Stimulated activated naive CD4-positive, alpha-beta T cell (primary cell): ENCODE measurements around the gene CHRNB4.
A peak's percentile ranks its signal among the peaks of the same experiment; 100 is the strongest.
"Not testable (repeated sequence)": the region's sequence is repeated elsewhere in the genome, so short reads cannot be mapped to it uniquely, and the experiment has no call there.

Source experiments
- DNase-seq, 6 experiments: peaks; one replicate each; lab custom pipeline; 2025; lab: John Stamatoyannopoulos, UW

Gene CHRNB4, protein sequence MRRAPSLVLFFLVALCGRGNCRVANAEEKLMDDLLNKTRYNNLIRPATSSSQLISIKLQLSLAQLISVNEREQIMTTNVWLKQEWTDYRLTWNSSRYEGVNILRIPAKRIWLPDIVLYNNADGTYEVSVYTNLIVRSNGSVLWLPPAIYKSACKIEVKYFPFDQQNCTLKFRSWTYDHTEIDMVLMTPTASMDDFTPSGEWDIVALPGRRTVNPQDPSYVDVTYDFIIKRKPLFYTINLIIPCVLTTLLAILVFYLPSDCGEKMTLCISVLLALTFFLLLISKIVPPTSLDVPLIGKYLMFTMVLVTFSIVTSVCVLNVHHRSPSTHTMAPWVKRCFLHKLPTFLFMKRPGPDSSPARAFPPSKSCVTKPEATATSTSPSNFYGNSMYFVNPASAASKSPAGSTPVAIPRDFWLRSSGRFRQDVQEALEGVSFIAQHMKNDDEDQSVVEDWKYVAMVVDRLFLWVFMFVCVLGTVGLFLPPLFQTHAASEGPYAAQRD

DNA sequence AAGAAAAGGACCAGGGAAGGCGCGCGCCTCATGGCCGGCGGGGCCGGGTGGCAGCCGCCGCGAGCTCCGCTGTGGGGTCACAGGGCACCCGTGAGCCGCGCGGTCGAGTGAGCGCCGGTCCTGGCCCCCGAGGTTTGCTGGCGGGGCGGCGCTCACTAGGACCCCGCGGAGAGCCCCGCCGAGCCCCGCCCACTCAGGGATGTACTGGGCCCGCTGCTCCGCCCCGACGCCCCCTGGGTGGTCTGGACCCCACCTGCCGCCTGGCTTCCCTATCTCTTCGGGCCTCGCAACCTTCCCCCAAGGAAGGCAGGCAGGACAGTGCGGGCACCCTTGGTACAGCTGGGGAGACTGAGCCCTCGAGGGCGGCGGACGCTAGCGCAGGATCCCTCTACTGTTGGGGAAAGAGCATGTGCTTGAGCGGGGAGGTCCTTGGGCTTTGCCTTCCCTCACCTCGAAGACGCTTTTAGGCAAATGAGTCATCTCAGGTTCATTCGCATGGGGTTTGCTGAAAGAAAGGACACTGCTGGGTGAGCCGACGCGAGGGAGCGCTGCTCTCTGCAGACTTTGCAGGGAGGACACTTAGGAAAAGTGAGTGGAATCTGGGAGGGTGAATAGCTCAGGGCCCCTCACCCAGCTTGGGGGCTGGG is at the start of gene CHRNB4:
Gene CHRNB4 (minus strand): TSS at position 109 of the 647 bp plus-strand sequence. CDS start 77 bp downstream, at position 32.
- DNase-seq = peak in 2 of 6 experiments; percentile 5 to 13

DNA sequence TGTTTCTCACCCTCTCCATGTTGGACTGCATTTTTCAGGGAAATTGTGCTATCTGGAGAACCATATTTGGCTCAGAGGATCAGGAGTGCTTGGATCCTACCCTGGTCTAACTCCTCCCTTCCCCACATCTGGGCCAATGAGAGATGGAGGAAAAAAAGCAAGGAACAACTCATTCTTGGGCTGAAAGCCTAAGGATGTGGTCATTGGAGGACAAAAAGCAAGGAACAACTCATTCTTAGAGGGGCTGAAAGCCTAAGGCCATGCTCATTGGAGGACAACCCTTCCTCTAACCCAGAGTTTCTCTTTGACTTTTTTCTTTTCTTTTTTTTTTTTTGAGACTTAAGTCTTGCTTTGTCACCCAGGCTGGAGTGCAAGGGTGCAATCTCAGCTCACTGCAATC is 48.6 kb upstream of the CHRNB4 start:
- no peak for DNase-seq

DNA sequence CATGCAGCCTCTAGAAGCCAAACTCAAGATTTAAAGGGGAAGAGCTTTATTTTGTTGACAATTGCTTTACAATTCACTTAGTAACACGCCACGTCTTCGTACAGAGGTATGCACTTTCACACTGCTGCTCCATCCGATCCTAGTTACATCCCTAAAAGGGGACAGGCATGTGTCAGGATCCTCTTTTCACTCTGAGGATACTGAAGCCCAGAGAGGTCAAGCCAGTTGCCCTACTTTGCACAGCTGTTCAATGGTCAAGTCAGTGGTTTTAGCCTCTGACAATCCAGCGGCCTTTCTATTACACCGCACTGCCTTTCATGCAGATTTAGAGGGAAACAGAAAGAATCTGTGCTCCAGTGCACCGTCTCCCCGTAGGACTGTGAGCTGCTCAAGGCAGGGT is 44.9 kb upstream of the CHRNB4 start:
- DNase-seq = no peak

DNA sequence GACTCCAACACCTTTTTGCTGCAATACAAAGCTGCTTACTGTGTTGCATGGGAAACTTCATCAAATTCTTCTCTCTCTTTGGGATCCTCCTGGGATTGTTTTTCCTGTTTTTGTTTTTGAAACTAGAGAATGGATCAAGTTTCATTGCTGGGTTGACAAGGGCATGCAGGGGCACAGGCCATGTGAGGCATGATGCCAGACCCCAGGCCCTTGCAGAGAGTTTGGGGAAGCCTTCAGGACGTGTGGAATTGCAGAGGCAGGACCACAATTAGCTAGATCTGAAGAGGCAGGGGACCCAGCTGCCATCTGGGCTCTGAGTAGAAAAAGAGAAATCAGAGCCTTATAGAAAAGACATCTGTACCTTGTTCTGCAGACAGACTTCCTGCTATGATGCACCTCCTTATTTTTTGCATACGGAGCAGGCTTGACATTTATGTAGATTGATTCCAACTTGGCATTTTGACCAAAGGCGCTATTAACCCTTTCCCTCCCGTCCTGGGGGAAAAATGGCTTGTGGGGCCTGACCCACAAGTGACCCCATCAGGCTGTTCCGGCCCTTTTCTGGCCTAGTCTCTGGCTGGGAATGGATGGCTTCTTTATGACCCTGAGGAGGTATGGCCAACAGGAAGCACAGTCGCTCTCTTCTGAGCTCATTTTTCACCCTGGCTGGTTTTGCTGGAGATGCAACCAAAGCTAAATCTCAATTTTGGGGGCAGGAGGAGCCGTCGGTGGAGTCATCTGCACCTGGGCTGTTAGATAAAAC is 44.3 kb upstream of the CHRNB4 start:
- peak in 1 of 6 experiments; percentile 3 for DNase-seq

DNA sequence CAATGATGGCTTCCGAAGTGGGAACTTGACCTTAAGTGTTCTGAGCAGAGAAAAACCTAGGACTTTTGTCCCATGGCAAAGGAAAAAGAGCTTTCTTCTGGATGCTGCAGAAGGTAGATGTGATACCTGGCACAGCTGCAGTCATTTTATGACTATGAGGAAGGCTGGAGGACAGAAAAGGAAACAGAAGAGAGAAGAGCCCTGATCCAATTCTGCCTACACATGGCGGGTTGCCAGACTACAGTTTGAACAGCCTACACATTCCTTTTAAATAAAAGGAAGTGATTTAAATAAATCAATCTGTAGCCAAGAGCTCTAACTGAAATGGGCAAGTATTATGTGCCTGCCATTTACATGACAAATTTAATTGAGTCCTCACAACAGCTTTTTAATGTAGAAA is 43.6 kb upstream of the CHRNB4 start:
- DNase-seq = no peak

DNA sequence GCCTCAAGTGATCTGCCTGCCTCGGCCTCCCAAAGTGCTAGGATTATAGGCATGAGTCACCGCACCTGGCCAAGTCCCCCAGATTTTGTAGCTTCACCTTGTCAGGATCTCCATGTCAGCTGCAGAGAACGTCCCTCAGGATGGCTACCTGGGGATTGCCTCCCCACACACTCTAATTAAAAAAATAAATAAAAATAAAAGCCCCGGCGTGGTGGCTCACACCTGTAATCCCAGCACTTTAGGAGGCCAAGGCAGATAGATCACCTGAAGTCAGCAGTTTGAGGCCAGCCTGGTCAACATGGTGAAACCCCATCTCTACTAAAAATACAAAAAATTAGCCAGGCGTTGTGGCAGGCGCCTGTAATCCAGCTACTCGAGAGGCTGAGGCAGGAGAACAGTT is 42.6 kb upstream of the CHRNB4 start:
- not testable (repeated sequence) for DNase-seq

DNA sequence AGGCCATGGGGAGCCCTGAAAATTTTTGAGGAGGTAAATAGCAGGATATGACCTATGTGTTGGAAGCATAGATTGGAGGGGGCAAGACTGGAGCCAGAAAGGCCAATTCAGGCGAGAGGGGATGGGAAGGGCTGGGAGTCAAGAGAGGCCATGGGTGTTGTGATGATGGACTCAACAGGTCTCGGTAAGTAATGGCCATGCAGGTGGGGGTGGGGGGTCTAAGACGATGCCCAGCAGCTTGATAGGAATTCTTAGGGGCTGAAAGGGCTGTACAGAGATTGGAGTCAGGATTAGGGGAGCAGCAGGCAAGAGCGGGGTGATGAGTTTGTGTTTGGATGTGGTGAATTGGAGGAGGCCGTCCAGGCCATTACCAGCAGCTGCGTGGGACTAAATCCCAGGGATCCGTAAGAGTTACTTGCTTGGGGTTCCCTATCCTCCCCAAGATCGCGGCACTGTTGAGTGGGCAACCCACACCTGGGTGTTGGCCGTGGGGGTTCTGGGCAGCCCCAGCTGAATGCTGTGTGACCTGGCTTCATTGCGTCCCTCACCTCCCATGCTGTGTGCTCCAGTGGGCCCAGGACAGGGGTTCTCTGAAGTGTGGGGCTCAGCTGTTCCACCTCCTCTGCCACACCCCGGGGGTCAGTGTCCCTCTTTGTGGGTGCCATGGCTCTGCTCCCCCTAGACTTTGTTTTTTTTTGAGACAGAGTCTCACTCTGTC is 41.8 kb upstream of the CHRNB4 start:
- DNase-seq = no peak

DNA sequence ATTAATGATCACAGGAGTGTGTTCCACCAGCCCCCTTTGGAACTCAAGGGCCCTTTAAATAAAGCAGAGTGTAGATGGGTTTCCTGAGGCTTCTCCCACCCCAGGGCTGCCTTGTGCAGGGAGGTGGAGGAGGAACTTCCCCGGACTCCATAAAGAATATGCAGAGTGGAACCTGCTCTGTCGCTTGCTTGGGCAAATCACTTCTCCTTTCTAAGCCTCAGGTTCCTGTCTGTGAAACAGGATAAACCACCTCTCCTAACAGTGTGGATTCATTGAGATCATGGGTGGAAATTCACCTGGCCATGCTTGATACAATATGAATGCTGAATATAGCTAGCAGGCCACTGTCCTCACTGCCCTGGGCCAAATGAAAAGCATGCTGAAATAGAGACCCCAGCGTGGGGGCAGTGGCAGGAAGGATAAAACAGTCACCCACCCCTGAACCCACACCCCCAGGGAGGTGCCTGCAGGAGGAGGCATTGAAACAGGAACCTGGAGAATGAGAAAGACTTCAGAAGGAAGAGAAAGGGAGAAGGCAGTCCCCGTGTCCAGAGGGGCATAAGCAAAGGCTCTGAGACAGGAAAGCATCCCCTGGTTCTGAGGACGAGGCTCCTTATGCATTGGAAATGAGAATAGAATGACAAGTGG is 41.1 kb upstream of the CHRNB4 start:
- no peak for DNase-seq

DNA sequence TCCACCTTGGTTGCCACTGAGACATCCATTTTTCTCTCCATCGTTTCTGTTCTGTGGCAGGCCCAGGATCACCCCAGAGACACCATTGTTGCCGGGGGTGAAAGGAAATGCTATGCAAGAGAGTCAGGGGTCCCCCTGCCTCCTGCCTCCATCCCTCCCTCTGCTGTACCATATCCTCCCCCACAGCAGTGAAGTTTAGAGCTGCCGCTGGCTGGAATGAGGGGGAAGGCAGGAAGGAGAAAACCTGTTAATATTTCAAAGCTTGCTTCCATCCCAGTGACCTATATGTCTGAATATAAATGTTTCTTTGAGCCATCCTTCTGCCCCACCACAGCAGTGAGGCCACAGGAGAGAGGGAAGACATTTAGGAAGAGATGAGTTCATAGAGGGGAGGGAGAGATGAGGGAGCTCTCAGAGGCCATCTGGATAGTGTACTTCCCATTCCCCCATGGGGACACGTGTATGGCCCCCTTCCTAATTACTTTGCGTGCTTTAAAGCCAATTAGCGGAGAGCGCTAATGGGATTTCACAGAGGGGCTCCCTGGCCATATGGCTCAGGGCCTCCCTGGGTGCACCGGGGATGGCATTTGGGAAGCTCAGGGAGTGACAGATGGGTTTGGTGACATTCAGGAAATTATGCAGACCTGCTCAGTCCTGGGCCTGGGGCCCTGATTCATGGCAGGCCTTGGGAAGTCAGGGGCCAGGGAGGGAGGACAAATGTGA is 40.4 kb upstream of the CHRNB4 start:
- no peak for DNase-seq

DNA sequence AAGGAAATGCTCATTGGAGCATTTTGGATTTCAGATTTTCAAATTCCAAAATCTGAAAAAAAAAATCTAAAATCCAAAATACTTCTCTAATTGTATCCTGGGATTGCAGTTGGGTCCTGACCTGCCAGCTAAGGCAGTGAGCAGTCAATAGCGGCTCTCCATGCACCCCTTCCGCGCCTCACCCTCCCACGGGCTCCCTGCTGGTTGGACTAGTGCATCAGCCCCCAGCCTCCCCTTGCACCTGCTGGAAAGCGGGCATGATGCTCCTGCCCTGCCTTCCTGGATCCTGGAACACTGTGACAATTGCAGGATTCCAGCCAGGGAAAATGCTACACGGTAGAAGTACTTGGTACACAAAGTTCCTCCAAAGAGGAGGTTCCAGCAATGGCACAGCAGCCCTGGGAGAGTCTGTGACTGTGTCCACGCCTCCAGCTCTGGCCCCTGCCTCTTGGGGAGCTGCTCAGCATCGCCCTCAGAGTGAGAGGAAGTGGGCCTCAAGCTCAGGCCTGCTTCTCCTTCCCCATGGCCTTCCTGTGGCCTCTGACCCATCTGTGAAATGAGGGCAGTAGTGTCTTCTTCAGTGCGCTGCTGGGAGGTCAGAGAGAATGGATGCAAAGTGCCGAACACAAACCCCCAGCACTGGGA is 39.5 kb upstream of the CHRNB4 start:
- DNase-seq = no peak

DNA sequence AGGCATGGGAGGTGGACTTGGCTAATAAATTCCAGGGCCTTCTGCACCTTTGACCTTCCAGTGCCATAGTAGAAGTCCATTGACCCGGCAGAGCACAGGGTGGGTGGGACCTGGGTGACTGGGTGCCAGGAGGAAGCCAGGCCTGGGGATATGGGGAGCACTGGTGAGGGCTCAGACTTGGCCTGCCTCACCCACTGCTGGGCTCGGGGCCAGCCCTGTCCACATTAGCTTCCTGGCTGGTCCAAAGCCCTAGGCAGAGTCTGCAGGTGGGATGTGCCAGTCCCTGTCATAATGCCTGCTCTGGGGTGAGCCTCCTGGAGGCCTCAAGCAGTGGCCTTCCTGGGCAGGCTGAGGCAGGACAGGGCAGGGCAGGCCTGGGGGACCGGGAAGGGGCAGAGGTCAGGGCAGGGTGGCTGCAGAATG is 38.1 kb upstream of the CHRNB4 start:
- DNase-seq = no peak

DNA sequence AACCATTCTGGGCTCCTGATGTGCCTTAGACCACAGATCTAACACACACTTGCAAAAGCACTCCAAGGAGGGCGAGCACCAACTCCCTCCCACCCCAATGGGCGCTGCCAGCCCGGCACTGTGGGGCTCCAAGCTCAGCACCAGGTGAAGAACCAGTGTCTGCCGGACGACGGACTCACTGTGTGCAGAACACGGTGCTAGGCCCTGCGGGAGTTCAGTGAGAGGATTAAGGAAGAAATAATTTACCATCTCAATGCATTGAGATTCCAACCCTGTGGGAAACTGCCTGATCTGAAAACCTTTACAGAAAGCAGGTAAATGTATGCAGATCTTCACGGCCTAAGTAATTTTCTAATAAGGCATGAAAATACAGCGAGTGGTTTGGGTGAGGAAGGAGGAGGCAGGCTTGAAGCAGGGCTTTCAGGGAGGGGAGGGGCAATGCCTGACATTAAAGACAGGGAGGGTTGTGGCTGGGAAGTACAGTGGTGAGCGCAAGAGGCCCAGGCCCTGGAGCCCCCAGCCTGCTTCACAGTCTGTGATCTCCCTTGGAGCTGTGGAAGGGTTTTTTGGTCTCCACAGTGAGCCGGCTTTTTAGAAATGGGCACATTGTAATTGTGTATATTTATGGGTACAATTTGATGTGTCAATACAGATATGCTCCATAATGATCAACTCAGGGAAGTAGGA is 35.6 kb upstream of the CHRNB4 start:
- DNase-seq = no peak

DNA sequence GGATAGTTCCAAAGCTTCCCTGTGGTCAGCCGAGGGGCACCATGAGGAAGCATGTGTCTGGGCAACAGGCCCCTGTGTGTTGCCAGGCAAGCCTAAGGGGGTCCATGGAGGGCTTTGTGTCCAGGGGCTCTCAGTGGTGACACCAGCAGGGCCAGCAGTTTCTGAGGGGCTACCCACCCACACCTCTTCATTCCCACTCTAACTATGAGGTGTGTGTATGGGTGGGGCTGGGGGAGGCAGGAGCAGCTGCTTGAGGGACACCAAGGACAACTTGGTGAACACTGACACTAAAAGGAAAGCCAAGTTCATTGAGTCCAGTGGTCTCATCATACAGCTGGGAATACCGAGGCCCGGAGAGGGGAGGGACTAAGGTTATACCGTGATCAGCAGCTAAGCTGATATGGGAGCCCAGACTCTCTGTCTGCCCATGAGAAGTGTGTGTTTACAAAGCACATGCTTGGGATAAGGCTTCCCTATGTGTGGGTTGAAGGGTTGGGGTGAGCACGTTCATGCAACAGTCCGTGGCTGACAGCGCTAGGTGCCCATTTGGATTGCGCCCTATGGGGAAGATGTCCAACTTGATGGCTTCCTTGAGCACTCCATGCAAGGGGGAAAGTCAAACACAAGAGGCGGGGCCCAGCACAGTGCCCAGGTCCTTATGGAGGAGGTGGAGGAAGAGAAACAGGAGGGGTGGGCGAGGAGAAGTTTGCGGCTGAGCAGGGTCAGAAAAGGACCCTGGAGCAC is 34.8 kb upstream of the CHRNB4 start:
- DNase-seq = no peak

DNA sequence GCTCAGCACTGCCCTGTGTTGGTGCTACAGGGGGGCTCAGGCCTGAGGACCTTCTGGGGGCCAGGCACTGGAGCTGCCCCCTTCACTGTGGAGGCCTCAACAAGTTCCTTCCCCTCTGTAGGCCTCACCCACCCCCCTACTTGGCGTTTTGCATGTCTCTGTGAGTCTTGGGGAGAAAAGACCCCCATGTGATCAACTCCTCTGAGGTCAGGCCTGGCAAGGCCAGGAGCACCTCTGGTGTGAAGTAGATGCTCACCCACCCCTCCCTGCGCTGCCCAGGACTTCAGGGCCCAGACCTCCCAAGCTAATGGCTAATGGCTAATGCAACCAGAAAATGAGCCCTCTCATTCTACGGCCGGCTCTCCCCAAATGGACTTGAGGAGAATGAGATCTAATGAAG is 34.2 kb upstream of the CHRNB4 start:
- no peak for DNase-seq

DNA sequence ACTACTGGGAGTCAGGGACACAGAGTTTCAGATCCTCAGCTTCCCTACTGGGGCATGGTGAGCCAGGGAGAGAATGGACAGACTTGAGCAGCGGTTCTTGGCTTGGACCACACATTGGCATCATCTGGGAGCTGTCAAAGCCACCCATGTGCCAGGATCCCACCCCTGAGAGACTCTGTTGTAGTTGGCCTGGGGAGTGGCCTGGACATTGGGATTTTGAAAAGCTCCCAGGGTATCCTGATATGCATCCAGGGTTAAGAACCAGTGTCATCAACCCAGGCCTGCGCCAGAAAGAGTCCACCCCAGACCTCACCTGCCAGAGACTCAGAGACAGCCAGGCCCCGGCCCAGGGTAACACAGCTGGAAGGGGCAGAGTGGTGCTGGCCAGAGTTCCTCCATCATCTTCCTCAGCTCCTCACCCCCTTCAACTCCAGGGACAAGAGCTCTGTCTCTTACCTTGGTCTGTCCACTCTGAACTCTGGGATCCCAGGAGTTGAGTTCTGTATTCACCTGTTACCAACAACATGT is 33.0 kb upstream of the CHRNB4 start:
- DNase-seq = no peak

DNA sequence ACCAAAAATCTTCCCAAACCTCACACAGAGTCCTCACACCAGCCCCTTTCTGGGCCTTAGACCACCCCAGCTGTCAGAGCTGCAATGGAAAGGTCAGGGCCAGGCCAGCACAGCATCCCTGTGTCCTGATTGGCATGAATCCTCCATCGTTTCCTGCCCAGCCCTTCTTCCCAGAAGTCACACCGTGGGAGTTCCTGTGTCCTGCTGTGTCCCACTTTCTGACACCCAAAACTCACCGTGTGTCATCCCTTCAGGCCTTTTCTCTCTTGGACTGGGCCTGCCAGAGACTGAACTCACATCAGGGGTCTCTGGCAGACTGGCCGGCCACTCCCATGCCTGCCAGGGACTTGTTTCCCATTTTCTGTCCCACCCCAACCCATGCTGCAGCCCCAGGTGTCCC is 32.5 kb upstream of the CHRNB4 start:
- DNase-seq = no peak

DNA sequence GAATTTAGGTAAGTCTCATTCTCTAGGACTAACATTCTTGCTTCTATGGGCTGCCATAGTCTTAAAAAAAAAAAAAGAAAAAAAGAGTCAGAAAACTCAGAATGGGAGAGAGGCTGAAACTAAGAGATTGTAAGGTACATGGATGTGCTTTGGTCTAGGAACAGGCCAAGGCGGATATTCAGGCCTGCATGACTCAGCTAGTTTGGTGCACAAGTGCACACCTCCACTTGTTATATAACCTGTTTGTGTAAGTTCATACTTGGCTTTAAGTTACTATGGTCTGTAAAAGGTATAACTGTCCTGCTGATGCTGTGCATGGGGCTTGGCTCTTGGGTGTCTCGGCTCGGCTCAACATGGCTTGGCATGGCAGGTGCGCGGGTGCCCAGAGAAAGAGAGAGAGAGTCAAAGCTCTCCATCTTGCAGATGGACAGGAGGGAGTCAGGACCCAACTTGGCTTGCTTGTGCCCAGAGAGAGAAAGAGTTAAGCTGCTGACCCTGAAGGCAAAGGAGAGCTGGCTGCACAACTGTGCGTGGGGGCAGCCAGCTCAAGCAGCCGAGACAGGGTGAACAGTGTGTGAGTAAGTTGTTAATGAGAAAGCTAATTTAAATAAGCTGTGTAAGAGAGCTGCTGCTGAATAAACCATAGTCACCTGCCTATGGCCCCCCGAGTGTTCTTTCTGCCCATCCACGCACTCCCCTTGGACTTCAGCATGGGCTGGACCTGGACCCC is 31.4 kb upstream of the CHRNB4 start:
- DNase-seq = no peak

DNA sequence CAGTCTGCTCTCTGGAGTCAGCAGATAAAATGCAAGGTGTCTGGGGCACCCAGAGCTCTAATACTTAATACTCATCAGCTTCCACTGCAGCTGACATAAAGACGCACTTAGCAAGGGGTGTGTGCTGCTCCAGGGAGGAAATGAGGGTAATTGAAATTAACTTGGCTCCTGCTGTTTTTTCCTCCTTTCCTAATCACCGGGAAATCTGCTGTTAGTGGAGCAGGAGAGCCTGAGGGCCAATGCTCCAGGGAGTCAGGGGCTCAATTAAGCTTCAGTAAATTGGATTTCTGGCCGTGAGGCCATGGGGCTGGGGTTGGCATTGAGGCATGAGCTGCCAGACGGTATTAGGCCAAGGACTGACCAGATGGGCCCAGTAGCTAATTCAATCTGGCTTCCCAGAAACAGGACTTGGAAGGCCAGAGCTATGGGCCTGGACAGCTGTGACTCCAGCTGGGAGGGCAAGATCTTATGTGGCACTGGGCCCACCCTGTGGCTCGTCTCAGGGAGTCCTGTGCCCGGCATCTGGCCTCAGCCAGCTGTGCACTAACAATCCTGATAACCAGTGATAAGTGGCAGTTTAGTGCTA is 30.7 kb upstream of the CHRNB4 start:
- no peak for DNase-seq
